ENCODE results near the gene CDH15. TPM values are rescaled to one million over a fixed set of nuclear protein-coding genes. Genes with fewer than 3 reads are reported as not detected.

Gene CDH15
- total RNA-seq, 1 donor from 2014 or later, result 0.18 TPM

DNA sequence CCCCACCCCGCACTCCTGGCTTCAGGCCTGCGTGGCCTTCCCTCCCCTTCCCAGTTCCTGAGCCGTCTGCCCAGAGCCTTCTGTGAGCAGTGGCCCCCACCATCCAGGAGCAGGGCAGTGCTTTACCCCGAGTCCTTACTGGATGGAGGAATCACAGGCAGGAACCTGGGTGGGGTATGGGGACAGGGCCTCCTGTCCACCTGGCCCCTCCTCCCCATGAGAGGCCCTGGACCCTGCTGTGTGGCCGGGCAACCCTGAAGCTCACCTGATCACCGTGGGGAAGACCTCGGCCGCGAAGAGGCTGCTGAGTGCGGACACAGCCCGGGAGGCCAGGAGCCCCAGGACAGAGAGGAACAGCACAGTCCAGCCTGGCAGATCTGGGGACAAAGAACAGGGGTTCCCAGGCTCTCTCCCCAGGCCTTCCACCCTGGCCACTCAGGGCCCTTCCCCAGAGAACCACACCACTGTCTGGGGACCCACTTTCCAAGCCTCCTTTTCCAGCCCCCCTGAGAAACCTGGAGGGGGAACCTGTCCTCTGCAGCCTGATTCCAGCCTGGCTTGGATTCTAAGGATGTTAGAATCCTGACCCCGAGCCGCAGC lies 25.6 kb downstream of the CDH15 start:
- Mint-ChIP-seq H3K4me3 (ENCODE audit: unreplicated experiment) (no peak overlapping the region), H3K36me3 (ENCODE audit: low read depth, unreplicated experiment) (no peaks in the 10 kb centered on the region), H3K27me3 (ENCODE audit: low read depth, unreplicated experiment) (peaks cover 20% of the 10 kb centered on the region), H3K4me1 (ENCODE audit: low read depth, unreplicated experiment) (no peaks in the 10 kb centered on the region), H3K27ac (ENCODE audit: unreplicated experiment) (no peak overlapping the region), H3K9me3 (ENCODE audit: unreplicated experiment) (no peaks in the 10 kb centered on the region)
- H3K9me3 ChIP-seq (ENCODE audit: insufficient read depth, low read depth, low read length), result no peaks in the 10 kb centered on the region
- H3K4me1 ChIP-seq (ENCODE audit: insufficient read depth, low read length), result no peaks in the 10 kb centered on the region
- FAIRE-seq (no peak), DNase-seq (ENCODE audit: low read depth) (no peak)
- H3K27ac ChIP-seq (ENCODE audit: low read depth, low read length), result no peak overlapping the region
- no peak overlapping the region for H3K9ac ChIP-seq (ENCODE audit: low read length)
- no peak overlapping the region for H3K4me2 ChIP-seq (ENCODE audit: low read length)
- no peaks in the 10 kb centered on the region for H3K36me3 ChIP-seq (ENCODE audit: insufficient read depth, low read length)
- no peaks in the 10 kb centered on the region for H3K79me2 ChIP-seq (ENCODE audit: insufficient read depth, low read length)
- no peaks in the 10 kb centered on the region for H4K20me1 ChIP-seq (ENCODE audit: insufficient read depth, low read length)
- TF ChIP-seq, protein P1, sequence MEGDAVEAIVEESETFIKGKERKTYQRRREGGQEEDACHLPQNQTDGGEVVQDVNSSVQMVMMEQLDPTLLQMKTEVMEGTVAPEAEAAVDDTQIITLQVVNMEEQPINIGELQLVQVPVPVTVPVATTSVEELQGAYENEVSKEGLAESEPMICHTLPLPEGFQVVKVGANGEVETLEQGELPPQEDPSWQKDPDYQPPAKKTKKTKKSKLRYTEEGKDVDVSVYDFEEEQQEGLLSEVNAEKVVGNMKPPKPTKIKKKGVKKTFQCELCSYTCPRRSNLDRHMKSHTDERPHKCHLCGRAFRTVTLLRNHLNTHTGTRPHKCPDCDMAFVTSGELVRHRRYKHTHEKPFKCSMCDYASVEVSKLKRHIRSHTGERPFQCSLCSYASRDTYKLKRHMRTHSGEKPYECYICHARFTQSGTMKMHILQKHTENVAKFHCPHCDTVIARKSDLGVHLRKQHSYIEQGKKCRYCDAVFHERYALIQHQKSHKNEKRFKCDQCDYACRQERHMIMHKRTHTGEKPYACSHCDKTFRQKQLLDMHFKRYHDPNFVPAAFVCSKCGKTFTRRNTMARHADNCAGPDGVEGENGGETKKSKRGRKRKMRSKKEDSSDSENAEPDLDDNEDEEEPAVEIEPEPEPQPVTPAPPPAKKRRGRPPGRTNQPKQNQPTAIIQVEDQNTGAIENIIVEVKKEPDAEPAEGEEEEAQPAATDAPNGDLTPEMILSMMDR (IDR thresholded peaks at IDR 0.05; ENCODE audit: insufficient read depth, low read depth, low read length), result no peak
- no peak for TF ChIP-seq EZH2 (IDR thresholded peaks at IDR 0.05; ENCODE audit: insufficient read depth, low read length)
- peaks cover 8% of the 10 kb centered on the region for H3K27me3 ChIP-seq (ENCODE audit: insufficient read depth, low read length)
- H3K4me3 ChIP-seq (ENCODE audit: insufficient read depth, low read depth, low read length), result no peak overlapping the region
- H2AFZ ChIP-seq (ENCODE audit: low read depth, low read length), result no peak overlapping the region

DNA sequence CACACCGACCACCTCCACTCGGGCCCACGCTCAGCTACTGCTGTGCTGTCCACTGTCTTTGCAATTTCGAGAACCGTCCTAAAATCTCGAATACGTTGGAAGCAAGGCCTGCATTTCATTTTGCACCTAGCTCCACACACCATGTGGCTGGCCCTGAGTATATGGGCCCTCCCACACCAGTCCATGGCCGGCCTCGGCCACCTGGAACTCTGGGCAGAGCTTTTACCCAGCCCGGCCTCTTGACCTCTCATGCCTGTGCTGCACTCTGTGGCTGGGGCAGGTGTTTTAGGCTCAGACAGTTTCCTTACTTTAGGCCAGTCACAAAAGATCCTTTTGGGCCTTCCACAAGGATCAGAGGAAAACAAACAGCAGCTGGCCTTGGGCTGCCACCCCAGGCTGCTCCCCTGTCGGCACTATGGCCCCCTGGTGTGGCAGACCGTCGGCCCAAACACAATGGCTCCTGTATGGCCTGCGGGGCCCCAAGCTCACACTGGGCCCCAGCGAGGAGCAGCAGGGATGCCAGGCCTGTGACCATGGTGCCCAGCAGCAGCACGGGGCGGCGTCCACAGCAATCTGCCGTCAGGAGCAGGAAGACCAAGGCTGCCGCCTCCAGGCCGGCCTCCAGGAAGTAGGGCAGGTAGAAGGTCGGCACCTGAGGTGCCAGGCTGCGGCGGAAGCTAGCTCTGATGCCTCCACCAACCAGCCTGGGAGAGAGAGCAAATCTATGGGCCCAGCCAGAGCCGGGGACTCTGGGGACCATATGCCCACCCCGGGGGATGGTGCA lies 26.3 kb downstream of the CDH15 start:
- no peak for TF ChIP-seq EZH2 (IDR thresholded peaks at IDR 0.05; ENCODE audit: insufficient read depth, low read length)
- TF ChIP-seq, protein P1 (IDR thresholded peaks at IDR 0.05; ENCODE audit: insufficient read depth, low read depth, low read length), result no peak
- no peak overlapping the region for H3K27ac Mint-ChIP-seq (ENCODE audit: unreplicated experiment)

More for the DNA sequence above, 26.3 kb downstream of the CDH15 start:
- Mint-ChIP-seq H3K36me3 (ENCODE audit: low read depth, unreplicated experiment) (no peaks in the 10 kb centered on the region), H3K27me3 (ENCODE audit: low read depth, unreplicated experiment) (peaks cover 23% of the 10 kb centered on the region), H3K4me1 (ENCODE audit: low read depth, unreplicated experiment) (no peaks in the 10 kb centered on the region), H3K4me3 (ENCODE audit: unreplicated experiment) (no peak overlapping the region), H3K9me3 (ENCODE audit: unreplicated experiment) (peaks cover 3% of the 10 kb centered on the region)
- FAIRE-seq (no peak), DNase-seq (ENCODE audit: low read depth) (no peak)
- Histone ChIP-seq H3K27me3 (ENCODE audit: insufficient read depth, low read length) (peaks cover 14% of the 10 kb centered on the region), H3K27ac (ENCODE audit: low read depth, low read length) (no peak overlapping the region), H2AFZ (ENCODE audit: low read depth, low read length) (no peak overlapping the region), H3K4me2 (ENCODE audit: low read length) (no peak overlapping the region), H3K4me1 (ENCODE audit: insufficient read depth, low read length) (no peaks in the 10 kb centered on the region), H3K36me3 (ENCODE audit: insufficient read depth, low read length) (no peaks in the 10 kb centered on the region), H3K9ac (ENCODE audit: low read length) (no peak overlapping the region), H3K79me2 (ENCODE audit: insufficient read depth, low read length) (no peaks in the 10 kb centered on the region), H3K4me3 (ENCODE audit: insufficient read depth, low read depth, low read length) (no peak overlapping the region), H3K9me3 (ENCODE audit: insufficient read depth, low read depth, low read length) (no peaks in the 10 kb centered on the region), H4K20me1 (ENCODE audit: insufficient read depth, low read length) (no peaks in the 10 kb centered on the region)

Data from astrocyte (in vitro differentiated cells and primary cell).